Fibroblast of villous mesenchyme (primary cell): ENCODE results near the gene MMD. TPM values are rescaled to one million over a fixed set of nuclear protein-coding genes. Genes with fewer than 3 reads are reported as not detected.
"Not testable (repeated sequence)": the region's sequence is repeated elsewhere in the genome, so short reads cannot be mapped to it uniquely, and the experiment has no call there.

Source experiments
- DNase-seq: peaks from one replicate; pipeline ENCODE4 v3.0.0-alpha.2; 2010; ENCODE audit warnings: low read depth
- H3K4me3 ChIP-seq: 2 replicates; pipeline ENCODE4 v1.5.1; 2011; ENCODE audit warnings: low read depth, mild to moderate bottlenecking, low read length
- total RNA-seq: library from RNA; depleted of rRNA; stranded (reverse); fragments of >200 nt; gene quantifications from 2 replicates; pipeline ENCODE4 v1.2.3, GENCODE V29; 2012
- TF ChIP-seq, protein P1 (sequence below): IDR thresholded peaks from 2 replicates; pipeline ENCODE4 v1.5.1; 2012; ENCODE audit warnings: low read depth, mild to moderate bottlenecking, low read length; ENCODE audit not compliant: insufficient read depth

MMD gene, protein sequence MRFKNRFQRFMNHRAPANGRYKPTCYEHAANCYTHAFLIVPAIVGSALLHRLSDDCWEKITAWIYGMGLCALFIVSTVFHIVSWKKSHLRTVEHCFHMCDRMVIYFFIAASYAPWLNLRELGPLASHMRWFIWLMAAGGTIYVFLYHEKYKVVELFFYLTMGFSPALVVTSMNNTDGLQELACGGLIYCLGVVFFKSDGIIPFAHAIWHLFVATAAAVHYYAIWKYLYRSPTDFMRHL
- 8.4 and 9.5 TPM in 2 replicates for total RNA-seq

DNA sequence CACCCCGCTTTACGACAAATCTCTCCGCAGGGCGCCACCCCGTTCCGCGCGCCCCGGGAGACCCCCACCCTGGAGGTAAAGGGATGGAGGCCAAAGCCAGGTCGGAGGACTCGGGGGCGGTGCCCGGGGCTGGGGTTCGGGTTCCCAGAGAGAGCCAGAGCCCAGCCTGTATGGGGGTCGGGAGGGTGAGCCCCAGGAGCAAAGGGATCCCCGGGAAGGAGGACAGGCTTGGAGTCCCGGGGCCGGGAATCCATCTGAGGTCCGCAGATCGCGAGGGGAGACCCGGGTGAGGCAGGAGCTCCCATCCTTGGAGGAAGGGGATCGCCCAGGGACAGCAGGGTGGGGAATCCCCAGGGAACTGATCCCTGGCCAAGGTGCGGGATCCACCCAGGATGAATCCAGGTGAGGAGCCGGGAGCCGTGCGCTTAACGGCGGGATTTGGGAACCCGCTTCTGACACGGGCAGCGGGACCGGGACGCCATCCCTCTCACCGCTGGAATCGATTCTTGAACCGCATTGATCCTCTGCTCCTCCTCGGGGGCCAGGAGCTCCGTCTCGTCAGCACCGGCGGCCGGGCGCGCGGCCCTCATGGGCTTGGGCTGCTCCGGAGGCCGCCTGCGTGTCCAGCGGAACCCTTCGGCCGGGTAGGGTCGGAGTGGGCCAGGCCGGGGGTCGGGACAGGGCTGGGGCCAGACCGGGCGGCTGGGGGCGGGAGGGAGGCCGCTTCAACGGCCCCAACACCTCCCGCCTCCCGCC, at the start of gene MMD:
TSS of gene MMD (minus strand) at position 657 of the 756 bp plus-strand sequence. CDS start at position 517, 140 bp downstream.
- no peak for DNase-seq
- TF ChIP-seq, protein P1, sequence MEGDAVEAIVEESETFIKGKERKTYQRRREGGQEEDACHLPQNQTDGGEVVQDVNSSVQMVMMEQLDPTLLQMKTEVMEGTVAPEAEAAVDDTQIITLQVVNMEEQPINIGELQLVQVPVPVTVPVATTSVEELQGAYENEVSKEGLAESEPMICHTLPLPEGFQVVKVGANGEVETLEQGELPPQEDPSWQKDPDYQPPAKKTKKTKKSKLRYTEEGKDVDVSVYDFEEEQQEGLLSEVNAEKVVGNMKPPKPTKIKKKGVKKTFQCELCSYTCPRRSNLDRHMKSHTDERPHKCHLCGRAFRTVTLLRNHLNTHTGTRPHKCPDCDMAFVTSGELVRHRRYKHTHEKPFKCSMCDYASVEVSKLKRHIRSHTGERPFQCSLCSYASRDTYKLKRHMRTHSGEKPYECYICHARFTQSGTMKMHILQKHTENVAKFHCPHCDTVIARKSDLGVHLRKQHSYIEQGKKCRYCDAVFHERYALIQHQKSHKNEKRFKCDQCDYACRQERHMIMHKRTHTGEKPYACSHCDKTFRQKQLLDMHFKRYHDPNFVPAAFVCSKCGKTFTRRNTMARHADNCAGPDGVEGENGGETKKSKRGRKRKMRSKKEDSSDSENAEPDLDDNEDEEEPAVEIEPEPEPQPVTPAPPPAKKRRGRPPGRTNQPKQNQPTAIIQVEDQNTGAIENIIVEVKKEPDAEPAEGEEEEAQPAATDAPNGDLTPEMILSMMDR, result no peak
- H3K4me3 ChIP-seq, result peak within 1 kb of the TSS; percentile 76

DNA sequence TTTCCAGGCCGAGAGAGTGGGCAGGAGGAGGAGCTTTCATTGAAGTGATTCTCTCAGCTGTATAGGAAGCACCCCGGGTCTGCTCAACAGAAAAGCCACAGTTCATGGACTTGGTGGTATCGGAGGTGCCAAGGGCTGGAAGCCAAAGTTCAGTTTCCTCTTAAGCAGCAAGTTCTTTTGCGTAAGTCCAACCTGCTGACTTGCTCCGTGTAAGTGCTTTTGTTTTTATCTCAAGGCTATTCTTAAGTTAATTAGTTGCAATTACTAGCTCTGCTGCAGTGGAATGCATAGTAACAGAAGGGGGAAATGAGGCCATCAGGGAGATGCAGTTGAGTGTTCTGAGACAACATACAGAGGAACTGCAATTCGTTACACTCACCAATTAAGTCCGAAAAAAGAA, 45.0 kb upstream of the MMD start:
- TF ChIP-seq, protein P1, result no peak
- no peak overlapping the region for H3K4me3 ChIP-seq
- DNase-seq, result no peak

DNA sequence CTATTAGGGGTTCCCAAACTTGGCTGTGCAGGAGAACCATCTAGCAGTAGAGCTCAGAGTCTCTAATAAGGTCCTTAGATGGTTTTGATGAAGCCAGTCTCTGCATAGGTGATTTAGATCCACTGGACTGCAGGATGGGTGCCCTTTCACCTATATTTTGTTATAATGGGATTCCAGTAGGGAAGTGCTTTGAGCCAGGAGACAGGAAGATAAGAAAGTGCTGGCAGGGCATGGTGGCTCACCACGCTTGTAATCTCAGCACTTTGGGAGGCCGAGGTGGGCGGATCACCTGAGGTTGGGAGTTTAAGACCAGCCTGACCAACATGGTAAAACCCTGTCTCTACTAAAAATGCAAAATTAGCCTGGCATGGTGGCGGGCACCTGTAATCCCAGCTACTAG, 44.1 kb upstream of the MMD start:
- not testable (repeated sequence) for H3K4me3 ChIP-seq, DNase-seq

DNA sequence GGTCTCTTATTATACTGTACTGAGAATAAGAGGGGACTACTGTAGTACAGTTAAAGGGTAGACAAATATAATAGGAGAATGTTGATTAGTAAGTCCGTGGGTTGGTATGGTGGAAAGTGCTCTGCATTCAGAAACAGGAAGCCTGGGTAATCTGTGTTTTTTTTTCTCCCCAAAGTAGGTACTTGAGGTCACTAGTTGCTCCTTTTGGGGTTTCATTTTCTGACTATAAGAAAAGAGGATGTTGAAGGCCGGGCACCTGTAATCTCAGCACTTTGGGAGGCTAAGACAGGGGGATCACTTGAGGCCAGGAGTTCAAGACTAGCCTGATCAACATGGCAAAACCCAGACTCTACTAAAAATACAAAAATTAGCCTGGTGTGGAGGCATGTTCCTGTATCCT, 42.0 kb upstream of the MMD start:
- H3K4me3 ChIP-seq, result no peak overlapping the region
- no peak for DNase-seq
- TF ChIP-seq, protein P1, result no peak

DNA sequence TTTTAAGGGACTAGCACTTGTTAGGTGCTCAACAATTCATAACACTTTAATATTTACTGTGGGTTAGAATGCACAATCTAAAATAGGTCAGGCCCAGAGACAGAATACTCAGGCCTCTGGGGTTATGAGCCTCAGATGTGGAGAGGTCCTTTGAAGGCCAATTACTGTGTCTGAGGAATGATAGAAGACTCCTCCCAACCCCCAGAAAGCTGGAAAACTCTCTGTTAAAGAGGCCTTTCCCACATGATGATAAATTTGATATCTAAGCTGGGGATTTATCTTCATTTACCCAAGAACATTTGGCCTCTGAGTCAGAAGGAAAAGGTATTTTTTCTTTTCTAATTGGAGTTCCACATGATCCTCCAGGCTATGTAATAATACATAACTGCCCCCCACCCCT, 41.1 kb upstream of the MMD start:
- TF ChIP-seq, protein P1, result no peak
- no peak overlapping the region for H3K4me3 ChIP-seq
- no peak for DNase-seq

DNA sequence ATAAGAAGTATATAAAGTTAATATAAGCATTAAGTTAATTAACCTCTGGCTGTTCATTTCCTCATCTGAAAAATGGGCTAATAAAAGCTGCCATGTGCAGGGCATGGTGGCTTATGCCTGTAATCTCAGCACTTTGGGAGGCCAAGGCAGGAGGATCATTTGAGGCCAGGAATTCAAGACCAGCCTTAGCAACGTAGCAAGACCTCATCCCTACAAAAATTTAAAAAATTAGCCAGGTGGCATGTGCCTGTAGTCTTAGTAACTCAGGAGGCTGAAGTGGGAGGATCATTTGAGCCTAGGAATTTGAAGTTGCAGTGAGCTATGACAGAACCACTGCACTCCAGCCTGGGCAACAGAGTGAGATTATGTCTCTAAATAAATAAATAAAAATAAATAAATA, 40.6 kb upstream of the MMD start:
- TF ChIP-seq, protein P1, result no peak
- DNase-seq, result no peak
- H3K4me3 ChIP-seq, result no peak overlapping the region

DNA sequence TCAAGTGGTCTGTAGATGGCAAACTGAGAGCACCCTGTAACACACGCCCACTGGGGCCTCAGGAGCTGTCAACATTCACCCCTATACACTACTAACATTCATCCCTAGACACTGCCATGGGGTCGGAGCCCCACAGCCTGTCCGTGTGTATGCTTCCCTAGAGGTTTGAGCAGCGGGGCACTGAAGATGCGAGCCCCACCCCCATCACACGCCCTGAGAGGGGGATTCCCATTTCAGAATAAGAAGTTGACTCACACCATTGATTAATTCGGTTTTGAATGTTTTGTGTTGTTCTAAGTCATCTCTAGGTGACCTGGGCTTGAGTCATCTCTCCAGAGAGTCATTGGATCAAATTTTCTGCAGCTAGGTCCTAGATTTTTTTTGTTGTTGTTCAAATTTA, 37.3 kb upstream of the MMD start:
- peak; percentile 18 for DNase-seq
- TF ChIP-seq, protein P1, result no peak
- H3K4me3 ChIP-seq, result no peak overlapping the region
